ENCODE results near the gene PRKN. TPM values are rescaled to one million over a fixed set of nuclear protein-coding genes. Genes with fewer than 3 reads are reported as not detected.

The PRKN gene
- total and polyA plus RNA-seq, 9 of the 15 experiments (the other 6 are each of a cell fraction or from before 2014, with no cell fraction given): 0.03 to 0.96 (median 0.15) TPM; not detected in 2

- TF ChIP-seq, protein P1, sequence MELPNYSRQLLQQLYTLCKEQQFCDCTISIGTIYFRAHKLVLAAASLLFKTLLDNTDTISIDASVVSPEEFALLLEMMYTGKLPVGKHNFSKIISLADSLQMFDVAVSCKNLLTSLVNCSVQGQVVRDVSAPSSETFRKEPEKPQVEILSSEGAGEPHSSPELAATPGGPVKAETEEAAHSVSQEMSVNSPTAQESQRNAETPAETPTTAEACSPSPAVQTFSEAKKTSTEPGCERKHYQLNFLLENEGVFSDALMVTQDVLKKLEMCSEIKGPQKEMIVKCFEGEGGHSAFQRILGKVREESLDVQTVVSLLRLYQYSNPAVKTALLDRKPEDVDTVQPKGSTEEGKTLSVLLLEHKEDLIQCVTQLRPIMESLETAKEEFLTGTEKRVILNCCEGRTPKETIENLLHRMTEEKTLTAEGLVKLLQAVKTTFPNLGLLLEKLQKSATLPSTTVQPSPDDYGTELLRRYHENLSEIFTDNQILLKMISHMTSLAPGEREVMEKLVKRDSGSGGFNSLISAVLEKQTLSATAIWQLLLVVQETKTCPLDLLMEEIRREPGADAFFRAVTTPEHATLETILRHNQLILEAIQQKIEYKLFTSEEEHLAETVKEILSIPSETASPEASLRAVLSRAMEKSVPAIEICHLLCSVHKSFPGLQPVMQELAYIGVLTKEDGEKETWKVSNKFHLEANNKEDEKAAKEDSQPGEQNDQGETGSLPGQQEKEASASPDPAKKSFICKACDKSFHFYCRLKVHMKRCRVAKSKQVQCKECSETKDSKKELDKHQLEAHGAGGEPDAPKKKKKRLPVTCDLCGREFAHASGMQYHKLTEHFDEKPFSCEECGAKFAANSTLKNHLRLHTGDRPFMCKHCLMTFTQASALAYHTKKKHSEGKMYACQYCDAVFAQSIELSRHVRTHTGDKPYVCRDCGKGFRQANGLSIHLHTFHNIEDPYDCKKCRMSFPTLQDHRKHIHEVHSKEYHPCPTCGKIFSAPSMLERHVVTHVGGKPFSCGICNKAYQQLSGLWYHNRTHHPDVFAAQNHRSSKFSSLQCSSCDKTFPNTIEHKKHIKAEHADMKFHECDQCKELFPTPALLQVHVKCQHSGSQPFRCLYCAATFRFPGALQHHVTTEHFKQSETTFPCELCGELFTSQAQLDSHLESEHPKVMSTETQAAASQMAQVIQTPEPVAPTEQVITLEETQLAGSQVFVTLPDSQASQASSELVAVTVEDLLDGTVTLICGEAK (IDR thresholded peaks at IDR 0.05): no peak
- TF ChIP-seq, protein P1 (CRISPR knock-in tag; IDR thresholded peaks at IDR 0.05): no peak
- TF ChIP-seq ZBTB43 (CRISPR knock-in tag; IDR thresholded peaks at IDR 0.05) (no peak), AFF1 (IDR thresholded peaks at IDR 0.05; ENCODE audit: low read depth in 1 of 2, partially characterized antibody in 2 of 2) (no peak)
Measured at GRCh38 chr6:161984713-161985112, 742.9 kb downstream of the PRKN start (continued).
